ENCODE data around the gene PCSK6.

PCSK6 gene

DNA sequence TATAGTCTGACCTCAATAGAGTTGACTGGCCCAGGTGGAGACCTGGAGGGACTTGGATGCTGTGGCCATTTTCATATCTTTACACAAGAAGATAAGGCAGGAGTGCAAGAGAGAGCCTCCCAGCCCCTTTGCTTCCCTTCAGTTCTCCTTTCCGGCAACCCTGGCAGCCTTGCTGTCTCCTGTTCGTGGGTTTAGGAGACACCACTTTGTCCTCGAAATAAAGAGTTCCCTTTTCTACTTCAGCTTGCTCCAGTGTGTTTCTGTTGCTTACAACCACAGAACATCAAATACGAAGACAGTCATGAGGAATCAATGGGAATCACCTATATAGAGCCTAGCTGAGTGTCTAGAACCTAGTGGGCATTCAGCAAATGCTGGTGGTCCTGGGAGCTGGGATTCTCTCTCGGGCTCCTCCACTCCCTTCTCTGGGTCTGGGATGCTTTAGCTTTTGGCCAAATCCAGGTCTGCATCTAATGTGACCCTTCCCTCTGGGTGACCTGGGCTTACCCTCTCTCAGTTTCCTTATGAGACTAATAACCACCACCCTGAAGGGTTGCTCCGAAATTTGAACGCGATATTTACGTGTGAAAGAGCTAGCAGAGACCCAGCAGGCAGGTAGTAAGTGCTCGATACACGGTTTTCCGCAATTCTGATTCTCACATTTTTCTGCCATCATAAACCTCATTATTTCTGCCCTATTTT is 44.5 kb downstream of the PCSK6 start:
- no peak for DNase-seq

- no peak for DNase-seq
Observed at GRCh38 chr15:101444015-101444414, 45.5 kb downstream of the PCSK6 start.

GRCh38 chr15:101442272-101442671 is 47.2 kb downstream of the PCSK6 start:
- no peak for DNase-seq

GRCh38 chr15:101441696-101442095 is 47.8 kb downstream of the PCSK6 start:
- DNase-seq: no peak

DNA sequence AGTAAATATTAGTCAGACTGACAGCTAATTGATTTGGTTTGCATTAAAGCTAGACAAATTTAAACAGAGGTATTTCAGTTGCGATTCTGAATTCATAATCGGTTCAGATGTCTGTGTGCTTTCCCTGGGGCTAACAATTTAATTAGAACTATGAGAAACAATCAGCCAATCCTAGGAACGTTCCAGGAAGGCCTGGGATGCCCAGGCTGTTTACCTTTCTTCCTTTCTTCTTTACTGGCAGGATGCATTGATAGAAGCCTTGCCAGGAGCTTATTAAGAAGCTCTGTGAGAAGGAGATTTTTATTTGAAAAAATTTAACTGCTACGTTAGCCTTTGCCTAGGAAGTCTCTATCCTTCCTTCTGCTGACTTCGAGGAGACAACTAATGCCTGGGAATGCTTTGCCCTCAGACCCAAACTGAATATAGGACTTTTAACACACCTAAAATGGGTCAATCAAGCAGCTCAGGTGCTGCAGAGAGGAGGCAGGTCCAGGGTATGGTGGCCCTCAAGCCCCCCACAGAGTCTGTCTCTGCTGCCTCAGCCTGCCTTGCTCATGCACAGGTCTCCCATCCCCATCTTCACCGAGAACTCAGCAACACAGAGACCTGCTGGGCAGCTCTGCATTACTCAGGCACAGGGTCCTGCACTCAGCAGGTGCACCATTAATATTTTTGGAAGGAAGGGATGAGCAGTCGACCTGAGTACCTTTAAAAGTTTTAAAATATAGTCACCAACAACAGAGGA is 48.5 kb downstream of the PCSK6 start:
- no peak for DNase-seq

- no peak for DNase-seq
Observed at GRCh38 chr15:101439920-101440319, 49.6 kb downstream of the PCSK6 start.

DNA sequence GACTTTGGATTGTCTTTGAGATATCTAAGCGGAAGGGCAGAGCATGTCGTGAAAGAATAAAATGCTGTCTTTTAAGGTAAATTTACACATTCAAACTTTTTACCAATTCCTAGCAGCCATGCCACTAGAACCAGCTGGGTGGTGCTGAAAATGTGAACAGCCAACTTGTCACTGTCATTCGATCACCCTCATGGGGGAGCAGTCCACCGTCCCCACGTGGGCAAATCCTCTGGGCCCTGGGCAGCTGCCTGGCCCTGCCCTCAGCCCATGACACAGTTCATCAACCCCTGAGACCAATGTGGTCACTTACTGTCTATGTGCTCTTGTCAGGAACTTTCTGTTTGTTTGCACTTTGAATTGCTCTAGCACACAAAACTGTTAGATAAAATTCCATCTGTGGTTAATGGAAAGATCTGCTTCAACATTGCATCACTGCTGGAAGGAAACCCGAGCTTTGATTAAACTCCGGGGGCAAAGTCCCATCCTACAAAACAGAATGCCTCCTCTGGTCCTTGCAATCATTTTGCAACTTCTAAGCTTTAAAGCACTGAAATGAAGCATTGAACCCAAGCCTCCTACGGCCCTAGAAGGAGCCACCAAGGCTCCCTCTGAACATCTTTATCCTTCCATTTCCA is 50.1 kb downstream of the PCSK6 start:
- DNase-seq: no peak

GRCh38 chr15:101438482-101439284 is 50.8 kb downstream of the PCSK6 start:
- no peak for DNase-seq

GRCh38 chr15:101437618-101438481 is 51.7 kb downstream of the PCSK6 start:
- no peak for DNase-seq

GRCh38 chr15:101437209-101437608 is 52.3 kb downstream of the PCSK6 start:
- no peak for DNase-seq

GRCh38 chr15:101436526-101436925 is 53.0 kb downstream of the PCSK6 start:
- DNase-seq: no peak

- DNase-seq: no peak
Observed at GRCh38 chr15:101435761-101436160, 53.7 kb downstream of the PCSK6 start.

DNA sequence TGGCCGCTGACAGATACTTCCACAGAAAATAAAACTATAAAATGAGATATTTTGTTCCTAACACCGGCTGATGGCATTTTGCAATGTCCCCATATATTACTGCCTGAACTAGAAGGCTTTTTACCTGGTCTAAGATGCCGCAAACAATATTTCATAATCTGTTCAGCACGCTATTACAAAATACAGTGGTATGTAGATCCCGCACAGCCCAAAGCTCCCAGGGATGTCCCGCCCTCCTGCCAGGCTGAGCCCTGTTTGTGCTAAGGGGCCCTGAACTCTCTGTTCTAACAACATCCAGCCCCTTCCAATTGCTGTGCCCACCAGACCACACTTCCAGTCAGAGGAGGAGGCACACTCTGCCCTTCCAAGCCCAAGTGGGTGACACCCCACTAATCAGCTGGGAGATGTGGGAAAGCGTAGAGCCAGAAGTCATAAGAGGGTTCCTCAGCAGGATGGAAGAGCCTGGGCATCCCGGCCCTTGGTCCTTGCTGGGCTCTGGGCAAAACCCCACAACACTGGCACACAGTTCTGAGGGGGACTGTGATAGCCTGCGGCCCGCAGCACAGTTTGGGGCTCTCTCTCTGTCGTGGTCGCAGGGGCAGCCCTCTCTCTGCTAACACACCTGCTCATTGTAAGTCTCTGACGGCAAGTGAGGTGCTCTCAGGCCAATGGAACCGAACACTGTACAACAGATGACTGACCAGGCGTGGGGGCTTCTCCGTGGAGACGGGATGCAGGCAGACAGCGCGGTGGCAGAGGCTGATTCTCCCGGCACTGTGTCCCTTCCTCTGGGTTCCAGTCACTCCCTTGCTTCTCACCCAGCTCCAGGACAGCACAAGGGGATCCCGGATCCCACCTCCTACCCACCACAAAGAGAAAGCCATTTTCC is 55.2 kb downstream of the PCSK6 start:
- DNase-seq: no peak

- no peak for DNase-seq
Observed at GRCh38 chr15:101433396-101433795, 56.1 kb downstream of the PCSK6 start.

- DNase-seq: no peak
Observed at GRCh38 chr15:101432982-101433381, 56.5 kb downstream of the PCSK6 start.

DNA sequence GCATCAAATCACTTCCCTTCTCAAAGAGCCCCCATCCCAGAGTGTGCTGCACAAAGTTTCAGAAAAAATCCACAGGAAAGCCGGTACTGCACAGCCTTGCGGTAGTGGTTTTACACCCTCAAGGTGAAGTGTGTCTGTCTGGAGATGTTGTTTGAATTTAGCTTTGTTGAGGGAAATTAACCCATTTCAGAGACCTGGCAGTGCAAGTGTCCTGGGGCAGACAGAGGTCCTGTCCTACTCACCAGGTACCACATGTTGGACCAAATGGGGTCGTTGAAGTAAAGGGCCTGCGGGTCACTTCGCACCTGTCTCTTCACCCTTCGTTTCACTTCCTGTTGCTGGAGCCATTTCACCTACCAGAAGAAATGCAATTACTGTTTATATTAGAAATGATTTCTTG is 57.8 kb downstream of the PCSK6 start:
- DNase-seq: no peak

- DNase-seq: no peak
Observed at GRCh38 chr15:101431301-101431700, 58.2 kb downstream of the PCSK6 start.

- no peak for DNase-seq
Observed at GRCh38 chr15:101429646-101430045, 59.9 kb downstream of the PCSK6 start.

- no peak for DNase-seq
Observed at GRCh38 chr15:101429191-101429590, 60.3 kb downstream of the PCSK6 start.

- no peak for DNase-seq
Observed at GRCh38 chr15:101428758-101429157, 60.7 kb downstream of the PCSK6 start.

All from AML-193 (cell line).